ENCODE results near the gene THNSL1.

DNA sequence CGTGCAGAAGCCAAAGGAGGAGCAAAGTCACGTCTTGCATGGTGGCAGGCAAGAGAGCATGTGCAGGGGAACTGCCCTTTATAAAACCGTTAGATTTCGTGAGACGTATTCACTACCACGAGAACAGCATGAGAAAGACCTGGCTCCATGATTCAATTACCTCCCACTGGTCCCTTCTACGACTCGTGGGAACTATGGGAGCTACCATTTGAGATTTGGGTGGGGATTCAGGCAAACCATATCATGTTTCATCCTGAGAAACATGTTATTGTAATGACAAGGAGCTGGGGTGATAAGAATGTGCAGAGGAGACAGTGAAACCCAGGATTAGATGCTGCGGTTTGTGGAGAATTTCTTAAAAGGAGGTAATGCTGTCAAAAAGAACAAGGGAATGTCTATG is 34.0 kb downstream of the THNSL1 start:
- TF ChIP-seq, protein P1, sequence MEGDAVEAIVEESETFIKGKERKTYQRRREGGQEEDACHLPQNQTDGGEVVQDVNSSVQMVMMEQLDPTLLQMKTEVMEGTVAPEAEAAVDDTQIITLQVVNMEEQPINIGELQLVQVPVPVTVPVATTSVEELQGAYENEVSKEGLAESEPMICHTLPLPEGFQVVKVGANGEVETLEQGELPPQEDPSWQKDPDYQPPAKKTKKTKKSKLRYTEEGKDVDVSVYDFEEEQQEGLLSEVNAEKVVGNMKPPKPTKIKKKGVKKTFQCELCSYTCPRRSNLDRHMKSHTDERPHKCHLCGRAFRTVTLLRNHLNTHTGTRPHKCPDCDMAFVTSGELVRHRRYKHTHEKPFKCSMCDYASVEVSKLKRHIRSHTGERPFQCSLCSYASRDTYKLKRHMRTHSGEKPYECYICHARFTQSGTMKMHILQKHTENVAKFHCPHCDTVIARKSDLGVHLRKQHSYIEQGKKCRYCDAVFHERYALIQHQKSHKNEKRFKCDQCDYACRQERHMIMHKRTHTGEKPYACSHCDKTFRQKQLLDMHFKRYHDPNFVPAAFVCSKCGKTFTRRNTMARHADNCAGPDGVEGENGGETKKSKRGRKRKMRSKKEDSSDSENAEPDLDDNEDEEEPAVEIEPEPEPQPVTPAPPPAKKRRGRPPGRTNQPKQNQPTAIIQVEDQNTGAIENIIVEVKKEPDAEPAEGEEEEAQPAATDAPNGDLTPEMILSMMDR (IDR thresholded peaks at IDR 0.05), result no peak
- TF ChIP-seq, protein P2, sequence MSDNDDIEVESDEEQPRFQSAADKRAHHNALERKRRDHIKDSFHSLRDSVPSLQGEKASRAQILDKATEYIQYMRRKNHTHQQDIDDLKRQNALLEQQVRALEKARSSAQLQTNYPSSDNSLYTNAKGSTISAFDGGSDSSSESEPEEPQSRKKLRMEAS (CRISPR knock-in tag; IDR thresholded peaks at IDR 0.05), result no peak
- no peak for TF ChIP-seq TEAD4 (CRISPR knock-in tag; IDR thresholded peaks at IDR 0.05)
- no peak for TF ChIP-seq JUN (CRISPR knock-in tag; IDR thresholded peaks at IDR 0.05)

All from WTC11 (cell line).